IMR-90 (cell line): ENCODE measurements around the gene NEURL1. TPM values are rescaled to one million over a fixed set of nuclear protein-coding genes. Genes with fewer than 3 reads are reported as not detected.
A peak's percentile ranks its signal among the peaks of the same experiment; 100 is the strongest.

Experiments
- ATAC-seq: fragments of 200-7000 bp; cut with Tn5 transposase; 2 replicates; pipeline ENCODE4 v1.9.1; 2020; ENCODE audit warnings: low read depth, mild to moderate bottlenecking, moderate library complexity
- BruUV-seq: library from RNA; stranded (reverse); fragments of 400-500 nt; replicated peaks from 2 replicates; lab custom pipeline; 2021; lab: Mats Ljungman, UMichigan
- CTCF ChIA-PET: fragments of 300-600 bp; formaldehyde crosslinking; extraction: SDS; loops from one replicate; lab custom pipeline; 2021; ENCODE audit warnings: antibody characterized with exemption; lab: Yijun Ruan, JAX
- POLR2A ChIA-PET: fragments of 300-600 bp; sonication (Branson Sonifier 250); formaldehyde crosslinking; loops from one replicate; lab custom pipeline; 2022; ENCODE audit warnings: antibody characterized with exemption; ENCODE audit not compliant: unreplicated experiment; lab: Charles Lee
- DNase-seq: peaks from one replicate; pipeline ENCODE4 v3.0.0; 2013
- H2AFZ ChIP-seq: replicated peaks from 2 replicates; pipeline ENCODE3; 2013; ENCODE audit warnings: low read length, mild to moderate bottlenecking; ENCODE audit not compliant: poor library complexity
- H2AK5ac ChIP-seq: 2 replicates; pipeline ENCODE4 v1.6.1; 2013; ENCODE audit warnings: low read depth, low read length, inconsistent platforms
- H2AK9ac ChIP-seq: replicated peaks from 2 replicates; pipeline ENCODE3; 2013; ENCODE audit warnings: mild to moderate bottlenecking, low read depth, low read length, moderate library complexity; ENCODE audit not compliant: poor library complexity
- H2BK120ac ChIP-seq: 2 replicates; pipeline ENCODE4 v1.6.1; 2013; ENCODE audit warnings: low read depth, low read length, inconsistent platforms
- H2BK15ac ChIP-seq: 3 replicates; pipeline ENCODE4 v1.6.1; 2013; ENCODE audit warnings: low read depth, low read length, inconsistent platforms
- H2BK20ac ChIP-seq: 2 replicates; pipeline ENCODE4 v1.6.1; 2013; ENCODE audit warnings: low read depth, mild to moderate bottlenecking, inconsistent platforms, low read length, moderate library complexity
- H2BK5ac ChIP-seq: 2 replicates; pipeline ENCODE4 v1.6.1; 2013; ENCODE audit warnings: mild to moderate bottlenecking, low read depth, low read length, inconsistent platforms; ENCODE audit not compliant: poor library complexity, severe bottlenecking
- H3K14ac ChIP-seq: replicated peaks from 2 replicates; pipeline ENCODE4 v1.6.1; 2013; ENCODE audit warnings: low read depth, low read length, inconsistent platforms
- H3K18ac ChIP-seq: 2 replicates; pipeline ENCODE4 v1.6.1; 2013; ENCODE audit warnings: low read depth, low read length, control low read depth
- H3K23ac ChIP-seq: 2 replicates; pipeline ENCODE4 v1.6.1; 2013; ENCODE audit warnings: low read depth, low read length, inconsistent platforms
- H3K27ac ChIP-seq: 2 replicates; pipeline ENCODE4 v1.5.1; 2013; ENCODE audit warnings: mild to moderate bottlenecking, control low read depth, low read length; ENCODE audit not compliant: insufficient read depth
- H3K27me3 ChIP-seq: 2 replicates; pipeline ENCODE4 v1.6.1; 2013; ENCODE audit warnings: low read length; ENCODE audit not compliant: control insufficient read depth, insufficient read depth
- H3K36me3 ChIP-seq: 2 replicates; pipeline ENCODE4 v1.6.1; 2013; ENCODE audit warnings: low read length, mixed read lengths; ENCODE audit not compliant: control insufficient read depth, insufficient read depth
- H3K4ac ChIP-seq: 2 replicates; pipeline ENCODE4 v1.6.1; 2013; ENCODE audit warnings: low read depth, low read length, inconsistent platforms
- H3K4me1 ChIP-seq: 2 replicates; pipeline ENCODE4 v1.6.1; 2013; ENCODE audit warnings: low read length, mixed read lengths; ENCODE audit not compliant: control insufficient read depth, insufficient read depth
- H3K4me2 ChIP-seq: 2 replicates; pipeline ENCODE4 v1.6.1; 2013; ENCODE audit warnings: low read depth, mild to moderate bottlenecking, control low read depth, low read length, moderate library complexity
- H3K4me3 ChIP-seq: 2 replicates; pipeline ENCODE4 v1.5.1; 2013; ENCODE audit warnings: low read depth, mild to moderate bottlenecking, control low read depth, low read length, moderate library complexity; ENCODE audit not compliant: insufficient read depth
- H3K56ac ChIP-seq: 2 replicates; pipeline ENCODE4 v1.6.1; 2013; ENCODE audit warnings: low read length, inconsistent platforms; ENCODE audit not compliant: insufficient read depth; ENCODE audit errors: extremely low read depth
- H3K79me1 ChIP-seq, 2 experiments: 2 replicates each; pipeline ENCODE4 v1.6.1; 2013; ENCODE audit warnings: low read length in 2 of 2, inconsistent platforms in 1 of 2, low read depth in 1 of 2
- H3K9ac ChIP-seq: 2 replicates; pipeline ENCODE4 v1.6.1; 2013; ENCODE audit warnings: low read depth, low read length, control low read depth
- H3K9me1 ChIP-seq: 2 replicates; pipeline ENCODE4 v1.6.1; 2013; ENCODE audit warnings: low read length, inconsistent platforms; ENCODE audit not compliant: insufficient read depth
- H3K9me3 ChIP-seq: 2 replicates; pipeline ENCODE4 v1.6.1; 2013; ENCODE audit warnings: low read length; ENCODE audit not compliant: control insufficient read depth, insufficient read depth
- H4K20me1 ChIP-seq: 2 replicates; pipeline ENCODE4 v1.6.1; 2013; ENCODE audit warnings: low read length, inconsistent platforms; ENCODE audit not compliant: insufficient read depth
- H4K5ac ChIP-seq: 2 replicates; pipeline ENCODE4 v1.6.1; 2013; ENCODE audit warnings: mild to moderate bottlenecking, low read depth, low read length, control low read depth
- H4K8ac ChIP-seq, 2 experiments: 2 replicates each; pipeline ENCODE4 v1.6.1; 2013; ENCODE audit warnings: low read depth in 2 of 2, low read length in 2 of 2, control low read depth in 1 of 2, inconsistent platforms in 1 of 2
- H4K91ac ChIP-seq: 2 replicates; pipeline ENCODE4 v1.6.1; 2013; ENCODE audit warnings: low read depth, low read length, inconsistent platforms; ENCODE audit not compliant: insufficient read depth
- BHLHE40 ChIP-seq: fragments of 150-350 bp; IDR thresholded peaks from 2 replicates; pipeline ENCODE4 v1.6.1; 2016; ENCODE audit warnings: mild to moderate bottlenecking, low read depth, low read length
- CEBPB ChIP-seq: IDR thresholded peaks from 2 replicates; pipeline ENCODE4 v1.6.1; 2012; ENCODE audit warnings: low read depth, low read length, improper control_type of control experiment
- CHD1 ChIP-seq: IDR thresholded peaks from 2 replicates; pipeline ENCODE4 v1.6.1; 2012; ENCODE audit warnings: low read depth, low read length, improper control_type of control experiment
- CTCF ChIP-seq: conservative IDR thresholded peaks from 2 replicates; pipeline ENCODE4 v1.5.1; 2012; ENCODE audit warnings: mild to moderate bottlenecking, low read depth, low read length, improper control_type of control experiment
- FOS ChIP-seq: fragments of 150-350 bp; IDR thresholded peaks from 2 replicates; pipeline ENCODE4 v1.6.1; 2016; ENCODE audit warnings: low read depth, low read length
- MAFK ChIP-seq: IDR thresholded peaks from 2 replicates; pipeline ENCODE4 v1.6.1; 2012; ENCODE audit warnings: low read depth, low read length, improper control_type of control experiment
- MAZ ChIP-seq: IDR thresholded peaks from 2 replicates; pipeline ENCODE4 v1.6.1; 2012; ENCODE audit warnings: low read depth, mild to moderate bottlenecking, low read length, improper control_type of control experiment, moderate library complexity, borderline replicate concordance
- MXI1 ChIP-seq: IDR thresholded peaks from 2 replicates; pipeline ENCODE4 v1.6.1; 2012; ENCODE audit warnings: low read depth, mild to moderate bottlenecking, low read length, moderate library complexity, borderline replicate concordance
- NFE2L2 ChIP-seq: fragments of 150-350 bp; IDR thresholded peaks from 2 replicates; pipeline ENCODE4 v1.6.1; 2016; ENCODE audit warnings: low read depth, mild to moderate bottlenecking, low read length
- POLR2A ChIP-seq: IDR thresholded peaks from 2 replicates; pipeline ENCODE4 v1.6.1; 2012; ENCODE audit warnings: mild to moderate bottlenecking, low read depth, low read length
- RAD21 ChIP-seq: IDR thresholded peaks from 2 replicates; pipeline ENCODE4 v1.6.1; 2012; ENCODE audit warnings: low read length, improper control_type of control experiment
- RCOR1 ChIP-seq: IDR thresholded peaks from 2 replicates; pipeline ENCODE4 v1.6.1; 2012; ENCODE audit warnings: mild to moderate bottlenecking, low read length, improper control_type of control experiment; ENCODE audit not compliant: insufficient replicate concordance
- RFX5 ChIP-seq: IDR thresholded peaks from 2 replicates; pipeline ENCODE4 v1.8.0; 2012; ENCODE audit warnings: low read depth, mild to moderate bottlenecking, low read length, moderate library complexity
- SMC3 ChIP-seq: fragments of 150-350 bp; IDR thresholded peaks from 2 replicates; pipeline ENCODE4 v1.6.1; 2016; ENCODE audit warnings: low read depth, mild to moderate bottlenecking, antibody characterized with exemption, low read length, moderate library complexity
- USF2 ChIP-seq: fragments of 150-350 bp; IDR thresholded peaks from 2 replicates; pipeline ENCODE4 v1.6.1; 2017; ENCODE audit warnings: mild to moderate bottlenecking, antibody characterized with exemption, low read length, low read depth
- whole genome bisulfite sequencing, 2 experiments: methylation state at CpG; one replicate each; pipeline versions ENCODE4 v1.1.5 to v1.1.7; 2013; ENCODE audit warnings: missing lambda C conversion rate in 2 of 2; ENCODE audit not compliant: insufficient read length in 1 of 2; ENCODE audit errors: extremely low coverage in 2 of 2; 5-methylcytosine and 5-hydroxymethylcytosine counted together
- dilution Hi-C: fragments of 300-500 bp; cut with HindIII; formaldehyde crosslinking; loops from one replicate; pipeline ENCODE4 v1.14.3; 2018; ENCODE audit warnings: low sequenced_read_pairs; ENCODE audit not compliant: unreplicated experiment
- in situ Hi-C: fragments of 300-500 bp; cut with MboI; formaldehyde crosslinking; loops from 3 replicates; pipeline ENCODE4 v1.14.3; 2019; ENCODE audit warnings: low sequenced_read_pairs, inconsistent platforms, mixed read lengths
- intact Hi-C: fragments of 100-400 bp; cut with micrococcal nuclease; formaldehyde crosslinking; loops from 2 replicates; pipeline ENCODE4 v1.10.0; 2022
- polyA plus RNA-seq, 3 experiments: library from polyadenylated mRNA; depleted of rRNA; stranded (reverse); fragments of >200 nt; gene quantifications; 2 replicates each; pipeline ENCODE4 v1.2.3, GENCODE V29; 2012; ENCODE audit warnings: low replicate concordance in 1 of 3
- total RNA-seq: library from RNA; depleted of rRNA; stranded (reverse); fragments of >200 nt; gene quantifications from 2 replicates; pipeline ENCODE4 v1.2.3, GENCODE V29; 2012

NEURL1 gene
- total and polyA plus RNA-seq, 2 of the 4 experiments (the other 2 are of a cell fraction) = 0.36 to 0.82 TPM

- ChIA-PET POLR2A (no interaction called here), CTCF (no interaction called here)
- Histone ChIP-seq H2AFZ (peak overlapping the region; percentile 68), H3K9me3 (no peaks in the 10 kb centered on the region), H4K8ac (no peak overlapping the region), H3K27ac (no peak overlapping the region), H3K79me1 (no peaks in the 10 kb centered on the region), H3K4ac (peak overlapping the region; percentile 7; the same call in 1 of the 2 replicates), H3K56ac (no peak overlapping the region), H3K4me1 (peaks cover 19% of the 10 kb centered on the region), H3K23ac (no peak overlapping the region), H3K9ac (no peak overlapping the region), H2BK120ac (no peak overlapping the region), H2AK5ac (peak overlapping the region; percentile 21; the same call in 1 of the 2 replicates), H3K36me3 (no peaks in the 10 kb centered on the region), H2AK9ac (peak overlapping the region; percentile 33), H4K91ac (no peak overlapping the region), H4K20me1 (peaks cover 16% of the 10 kb centered on the region; the same call in 1 of the 2 replicates), H3K9me1 (peaks cover 9% of the 10 kb centered on the region; the same call in 1 of the 2 replicates), H2BK20ac (no peak overlapping the region), H3K18ac (no peak overlapping the region), H3K4me2 (peak overlapping the region; percentile 6; the same call in 1 of the 2 replicates), H3K4me3 (no peak overlapping the region), H3K27me3 (peaks cover 55% of the 10 kb centered on the region), H2BK5ac (no peak overlapping the region), H2BK15ac (no peak overlapping the region), H4K5ac (no peak overlapping the region), H3K14ac (no peak overlapping the region)
- no TSS peak for BruUV-seq
- intact Hi-C loops (no loop called here), in situ Hi-C loops (loop anchor here (10.0 kb wide), 1 partner anchor 193 kb away; no protein-coding TSS in a partner anchor), dilution Hi-C loops (no loop called here)
- ATAC-seq = peak; percentile 81
- WGBS, 2 experiments = 25% methylated on average over 4 of the region's 7 CpGs; no CpG with 5 or more reads in 1 of the 2 experiments
- peak; percentile 98 for DNase-seq
- TF ChIP-seq CEBPB (no peak), CHD1 (no peak), FOS (peak; percentile 79), MXI1 (peak; percentile 39; the same call in 1 of the 2 replicates), MAFK (no peak), BHLHE40 (peak; percentile 87; the same call in 1 of the 2 replicates), SMC3 (no peak), POLR2A (no peak), RCOR1 (peak; percentile 79), CTCF (no peak), RFX5 (no peak), NFE2L2 (no peak), RAD21 (no peak), USF2 (peak; percentile 93), MAZ (peak; percentile 36; the same call in 1 of the 2 replicates)
These were observed 1.7 kb upstream of the NEURL1 start for GRCh38 chr10:103491729-103492364.
